ENCODE results near the gene TXNDC5. TPM values are rescaled to one million over a fixed set of nuclear protein-coding genes. Genes with fewer than 3 reads are reported as not detected.

Gene TXNDC5
- total RNA-seq (2014; rRNA removed; shearing (Covaris generic)): 128 and 134 TPM in 2 replicates

GRCh38 chr6:7910654-7911344, at the start of gene TXNDC5:
TSS of gene TXNDC5 (minus strand) at chr6:7910788. CDS start at chr6:7910776, 12 bp downstream.
- no peaks in the 10 kb centered on the region for H3K36me3 ChIP-seq
- peaks cover 3% of the 10 kb centered on the region; the same call in 1 of the 2 replicates for H3K4me1 ChIP-seq
- peak within 1 kb of the TSS; percentile 82 for H3K4me3 ChIP-seq
- peak within 1 kb of the TSS; percentile 48 for H3K27ac ChIP-seq
- H3K27me3 ChIP-seq: no peaks in the 10 kb centered on the region
- peak; percentile 62 to 66 for DNase-seq
- no peaks in the 10 kb centered on the region for H3K9me3 ChIP-seq (replicated peaks)

- no peak for DNase-seq
- Histone ChIP-seq H3K27me3 (no peaks in the 10 kb centered on the region), H3K9me3 (replicated peaks) (no peaks in the 10 kb centered on the region), H3K4me1 (no peaks in the 10 kb centered on the region), H3K4me3 (no peak overlapping the region), H3K36me3 (no peaks in the 10 kb centered on the region), H3K27ac (no peak overlapping the region)
These were observed 49.6 kb upstream of the TXNDC5 start for GRCh38 chr6:7960141-7960540.

- Histone ChIP-seq H3K4me3 (no peak overlapping the region), H3K27me3 (no peaks in the 10 kb centered on the region), H3K27ac (no peak overlapping the region), H3K9me3 (replicated peaks) (no peaks in the 10 kb centered on the region), H3K36me3 (no peaks in the 10 kb centered on the region), H3K4me1 (no peaks in the 10 kb centered on the region)
- DNase-seq: no peak
These were observed 48.9 kb upstream of the TXNDC5 start for GRCh38 chr6:7959453-7959852.

GRCh38 chr6:7958464-7958863, 47.9 kb upstream of the TXNDC5 start:
- Histone ChIP-seq H3K4me1 (no peaks in the 10 kb centered on the region), H3K27me3 (no peaks in the 10 kb centered on the region), H3K9me3 (replicated peaks) (no peaks in the 10 kb centered on the region), H3K36me3 (no peaks in the 10 kb centered on the region), H3K27ac (no peak overlapping the region), H3K4me3 (no peak overlapping the region)
- no peak for DNase-seq

GRCh38 chr6:7956257-7956656, 45.7 kb upstream of the TXNDC5 start:
- H3K4me3 ChIP-seq: no peak overlapping the region

GRCh38 chr6:7954477-7955200, 44.1 kb upstream of the TXNDC5 start:
- Histone ChIP-seq H3K27ac (no peak overlapping the region), H3K4me1 (no peaks in the 10 kb centered on the region), H3K36me3 (no peaks in the 10 kb centered on the region), H3K27me3 (no peaks in the 10 kb centered on the region), H3K9me3 (replicated peaks) (no peaks in the 10 kb centered on the region), H3K4me3 (no peak overlapping the region)
- no peak for DNase-seq

More at GRCh38 chr6:7956257-7956656, 45.7 kb upstream of the TXNDC5 start:
- H3K4me1 ChIP-seq: no peaks in the 10 kb centered on the region
- H3K9me3 ChIP-seq (replicated peaks): no peaks in the 10 kb centered on the region
- no peaks in the 10 kb centered on the region for H3K36me3 ChIP-seq
- no peak for DNase-seq
- H3K27ac ChIP-seq: no peak overlapping the region
- no peaks in the 10 kb centered on the region for H3K27me3 ChIP-seq

GRCh38 chr6:7953753-7954152, 43.2 kb upstream of the TXNDC5 start:
- Histone ChIP-seq H3K4me3 (no peak overlapping the region), H3K27ac (no peak overlapping the region), H3K36me3 (no peaks in the 10 kb centered on the region), H3K9me3 (replicated peaks) (no peaks in the 10 kb centered on the region), H3K27me3 (no peaks in the 10 kb centered on the region), H3K4me1 (no peaks in the 10 kb centered on the region)
- no peak for DNase-seq

- no peak overlapping the region for H3K27ac ChIP-seq
- peak in 1 of 2 experiments; percentile 17 for DNase-seq
- no peaks in the 10 kb centered on the region for H3K9me3 ChIP-seq (replicated peaks)
- H3K36me3 ChIP-seq: no peaks in the 10 kb centered on the region
- H3K4me3 ChIP-seq: no peak overlapping the region
- no peaks in the 10 kb centered on the region for H3K4me1 ChIP-seq
- H3K27me3 ChIP-seq: no peaks in the 10 kb centered on the region
These were observed 29.3 kb upstream of the TXNDC5 start for GRCh38 chr6:7939864-7940228.

GRCh38 chr6:7939184-7939863, 28.7 kb upstream of the TXNDC5 start:
- DNase-seq: peak; percentile 10 to 27
- no peaks in the 10 kb centered on the region for H3K36me3 ChIP-seq

GRCh38 chr6:7938562-7939183, 28.1 kb upstream of the TXNDC5 start:
- H3K9me3 ChIP-seq (replicated peaks): no peaks in the 10 kb centered on the region
- H3K4me3 ChIP-seq: no peak overlapping the region
- no peak overlapping the region for H3K27ac ChIP-seq
- H3K27me3 ChIP-seq: no peaks in the 10 kb centered on the region
- no peaks in the 10 kb centered on the region for H3K4me1 ChIP-seq
- no peaks in the 10 kb centered on the region for H3K36me3 ChIP-seq
- DNase-seq: no peak

More at GRCh38 chr6:7939184-7939863, 28.7 kb upstream of the TXNDC5 start:
- no peak overlapping the region for H3K27ac ChIP-seq
- no peaks in the 10 kb centered on the region for H3K4me1 ChIP-seq
- H3K4me3 ChIP-seq: no peak overlapping the region
- no peaks in the 10 kb centered on the region for H3K9me3 ChIP-seq (replicated peaks)
- H3K27me3 ChIP-seq: no peaks in the 10 kb centered on the region

GRCh38 chr6:7933794-7934193, 23.2 kb upstream of the TXNDC5 start:
- Histone ChIP-seq H3K4me3 (no peak overlapping the region), H3K36me3 (no peaks in the 10 kb centered on the region), H3K4me1 (no peaks in the 10 kb centered on the region), H3K9me3 (replicated peaks) (no peaks in the 10 kb centered on the region), H3K27me3 (no peaks in the 10 kb centered on the region), H3K27ac (no peak overlapping the region)
- no peak for DNase-seq

- Histone ChIP-seq H3K27me3 (no peaks in the 10 kb centered on the region), H3K4me3 (no peak overlapping the region), H3K27ac (no peak overlapping the region), H3K9me3 (replicated peaks) (no peaks in the 10 kb centered on the region), H3K36me3 (no peaks in the 10 kb centered on the region), H3K4me1 (no peaks in the 10 kb centered on the region)
- DNase-seq: no peak
These were observed 22.0 kb upstream of the TXNDC5 start for GRCh38 chr6:7932625-7933024.

- H3K27ac ChIP-seq: no peak overlapping the region
- H3K36me3 ChIP-seq: no peaks in the 10 kb centered on the region
- no peaks in the 10 kb centered on the region for H3K9me3 ChIP-seq (replicated peaks)
- no peak overlapping the region for H3K4me3 ChIP-seq
- H3K4me1 ChIP-seq: no peaks in the 10 kb centered on the region
- no peak for DNase-seq
- no peaks in the 10 kb centered on the region for H3K27me3 ChIP-seq
These were observed 14.3 kb upstream of the TXNDC5 start for GRCh38 chr6:7924867-7925266.

- DNase-seq: no peak
These were observed 12.0 kb upstream of the TXNDC5 start for GRCh38 chr6:7922596-7922995.

GRCh38 chr6:7921632-7922092, 11.1 kb upstream of the TXNDC5 start:
- DNase-seq: no peak

More at GRCh38 chr6:7922596-7922995, 12.0 kb upstream of the TXNDC5 start:
- Histone ChIP-seq H3K4me1 (no peaks in the 10 kb centered on the region), H3K27me3 (no peaks in the 10 kb centered on the region), H3K27ac (no peak overlapping the region), H3K36me3 (no peaks in the 10 kb centered on the region), H3K4me3 (no peak overlapping the region), H3K9me3 (replicated peaks) (no peaks in the 10 kb centered on the region)

More at GRCh38 chr6:7921632-7922092, 11.1 kb upstream of the TXNDC5 start:
- Histone ChIP-seq H3K4me3 (no peak overlapping the region), H3K36me3 (no peaks in the 10 kb centered on the region), H3K27ac (no peak overlapping the region), H3K27me3 (no peaks in the 10 kb centered on the region), H3K4me1 (no peaks in the 10 kb centered on the region), H3K9me3 (replicated peaks) (no peaks in the 10 kb centered on the region)
